A549 (cell line): ENCODE data around the gene TMEM97. TPM values are rescaled to one million over a fixed set of nuclear protein-coding genes. Genes with fewer than 3 reads are reported as not detected.

Experiments
- ATAC-seq, 2 experiments: fragments of 200-7000 bp in 1 of 2; fragments of >200 bp in 1 of 2; cut with Nextera tagmentation in 1 of 2; cut with Tn5 transposase in 1 of 2; 3 replicates each; pipeline versions ENCODE4 v1.8.0 to v1.9.1; 2018 to 2020; ENCODE audit warnings: mild to moderate bottlenecking in 1 of 2, moderate library complexity in 1 of 2
- CTCF ChIA-PET: fragments of 300-600 bp; sonication (Branson Sonifier 250); formaldehyde crosslinking; extraction: SDS; loops from one replicate; lab custom pipeline; 2021; ENCODE audit warnings: antibody characterized with exemption, inconsistent platforms; lab: Yijun Ruan, JAX
- POLR2A ChIA-PET: fragments of 350-600 bp; formaldehyde crosslinking; extraction: SDS; loops from one replicate; lab custom pipeline; 2021; ENCODE audit warnings: antibody characterized with exemption, inconsistent platforms; lab: Yijun Ruan, JAX
- DNase-seq, 2 experiments: peaks; one replicate each; pipeline versions ENCODE4 v3.0.0 to v3.0.0-alpha.2; 2011 to 2016; ENCODE audit warnings: low read depth in 1 of 2, low spot score in 1 of 2
- FAIRE-seq: peaks from 2 replicates; lab custom pipeline; 2011; peaks lifted over from hg19 to GRCh38; lab: Jason Lieb, UNC
- H3K27ac ChIP-seq, 2 experiments: fragments of >200 bp; sonication (Bioruptor Twin); formaldehyde crosslinking; 3 replicates each; pipeline ENCODE4 v1.5.1; 2016 to 2017
- H3K4me1 ChIP-seq: fragments of >200 bp; sonication (Bioruptor Twin); formaldehyde crosslinking; 3 replicates; pipeline ENCODE4 v1.6.1; 2016
- H3K4me2 ChIP-seq: fragments of >200 bp; sonication (Bioruptor Twin); formaldehyde crosslinking; 3 replicates; pipeline ENCODE4 v1.6.1; 2016
- H3K4me3 ChIP-seq: fragments of >200 bp; sonication (Bioruptor Twin); formaldehyde crosslinking; 3 replicates; pipeline ENCODE4 v1.5.1; 2016
- H3K9me3 ChIP-seq: fragments of >200 bp; sonication (Bioruptor Twin); formaldehyde crosslinking; 3 replicates; pipeline ENCODE4 v1.6.1; 2016
- BCL3 ChIP-seq: fragments of >200 bp; sonication (Bioruptor Twin); formaldehyde crosslinking; IDR thresholded peaks from 3 replicates; pipeline ENCODE4 v1.6.1; 2016
- CEBPB ChIP-seq, 2 experiments: fragments of >200 bp in 1 of 2; sonication (Bioruptor Twin) in 1 of 2; formaldehyde crosslinking in 1 of 2; IDR thresholded peaks; 2 replicates each; pipeline ENCODE4 v1.6.1; 2012 to 2016
- CHD4 ChIP-seq: fragments of 200-600 bp; sonication (generic); IDR thresholded peaks from 2 replicates; pipeline ENCODE4 v1.6.1; 2016; ENCODE audit warnings: antibody characterized with exemption, mild to moderate bottlenecking, borderline replicate concordance
- E2F6 ChIP-seq: IDR thresholded peaks from 2 replicates; pipeline ENCODE4 v1.6.1; 2012; ENCODE audit warnings: low read depth, borderline replicate concordance
- FOSB ChIP-seq: fragments of 250-450 bp; sonication (Bioruptor Pico); IDR thresholded peaks from 2 replicates; pipeline ENCODE4 v1.5.0; 2020; ENCODE audit warnings: mild to moderate bottlenecking, moderate library complexity
- GATA3 ChIP-seq: IDR thresholded peaks from 2 replicates; pipeline ENCODE4 v1.6.1; 2012; ENCODE audit warnings: borderline replicate concordance
- HDAC2 ChIP-seq: fragments of 200-600 bp; sonication (generic); IDR thresholded peaks from 2 replicates; pipeline ENCODE4 v1.6.1; 2016
- HOXA7 ChIP-seq: fragments of 250-450 bp; sonication (Bioruptor Pico); IDR thresholded peaks from 2 replicates; pipeline ENCODE4 v1.5.0; 2020; ENCODE audit warnings: mild to moderate bottlenecking, moderate library complexity
- KDM1A ChIP-seq: fragments of 200-600 bp; sonication (generic); IDR thresholded peaks from 2 replicates; pipeline ENCODE4 v1.6.1; 2016; ENCODE audit warnings: low read depth, mild to moderate bottlenecking
- NPAS2 ChIP-seq: fragments of 250-450 bp; sonication (Bioruptor Pico); IDR thresholded peaks from 2 replicates; pipeline ENCODE4 v1.8.0; 2022; ENCODE audit warnings: mild to moderate bottlenecking, moderate library complexity, borderline replicate concordance
- RARB ChIP-seq: fragments of 250-450 bp; sonication (Bioruptor Pico); IDR thresholded peaks from 2 replicates; pipeline ENCODE4 v1.8.0; 2021; ENCODE audit warnings: mild to moderate bottlenecking, moderate library complexity
- RFX5 ChIP-seq: fragments of 450-650 bp; IDR thresholded peaks from 2 replicates; pipeline ENCODE4 v1.7.1; 2014; ENCODE audit warnings: antibody characterized with exemption, mild to moderate bottlenecking, moderate library complexity
- SMC3 ChIP-seq: fragments of >200 bp; sonication (Bioruptor Twin); formaldehyde crosslinking; IDR thresholded peaks from 3 replicates; pipeline ENCODE4 v1.6.1; 2018; ENCODE audit warnings: inconsistent platforms
- ZNF302 ChIP-seq: fragments of 250-450 bp; sonication (Bioruptor Pico); IDR thresholded peaks from 2 replicates; pipeline ENCODE4 v1.9.0; 2021; ENCODE audit warnings: inconsistent platforms, mild to moderate bottlenecking, moderate library complexity
- WGBS: methylation state at CpG from one replicate; pipeline ENCODE4 v1.1.6; 2017; ENCODE audit errors: missing lambda C conversion rate; 5-methylcytosine and 5-hydroxymethylcytosine counted together
- polyA plus RNA-seq, 4 experiments: library from polyadenylated mRNA; depleted of rRNA in 3 of 4; stranded (reverse); fragments of >200 nt; fragmentation: RNase III in 1 of 4; extraction: RNeasy Plus Mini Kit Qiagen cat#74134 plus additional on column Dnase treatment in 1 of 4; gene quantifications; 2 replicates in 3 of 4; 3 replicates in 1 of 4; pipeline ENCODE4 v1.2.3, GENCODE V29; 2011 to 2017

The TMEM97 gene
- polyA plus RNA-seq, 2 of the 4 experiments (the other 2 are of a cell fraction): 75.6 to 90.9 TPM

- Histone ChIP-seq H3K27ac (peak overlapping the region; percentile 76 to 88), H3K4me3 (peak overlapping the region; percentile 73), H3K4me1 (peaks cover 50% of the 10 kb centered on the region), H3K4me2 (peak overlapping the region; percentile 89), H3K9me3 (no peaks in the 10 kb centered on the region)
- DNase-seq: no peak
- ChIA-PET CTCF (interaction anchor here (0.7 to 5.0 kb wide), 9 partner anchors 9 to 88 kb away, joined by 3 to 39 read pairs (median 8); partner anchors contain the start of genes IFT20 and TNFAIP1), POLR2A (interaction anchor here (0.7 to 2.2 kb wide), 4 partner anchors 16 to 148 kb away, joined by 3 to 14 read pairs (median 4); partner anchors contain the start of genes IFT20, POLDIP2 and TNFAIP1)
- no peak for FAIRE-seq
- 3% methylated on average over 7 of the region's 7 CpGs for WGBS
- peak in 1 of 2 experiments; percentile 32; a peak in 4 of 6 replicates for ATAC-seq
- TF ChIP-seq KDM1A: no peak
- 0 out of 3 replicates have a peak, but pooled peaks have one; percentile 5 for TF ChIP-seq BCL3
- TF ChIP-seq NPAS2: no peak
Observed at GRCh38 chr17:28319598-28319935, 567 bp downstream of the TMEM97 start.

- no peak for ATAC-seq
- no peak for FAIRE-seq
- Histone ChIP-seq H3K4me3 (peak overlapping the region; percentile 73), H3K4me2 (peak overlapping the region; percentile 89), H3K9me3 (no peaks in the 10 kb centered on the region), H3K27ac (peak overlapping the region; percentile 76 to 88; a peak in 5 of 6 replicates), H3K4me1 (peaks cover 59% of the 10 kb centered on the region)
- ChIA-PET CTCF (interaction anchor here (0.9 to 5.0 kb wide), 13 partner anchors 8 to 88 kb away, joined by 3 to 39 read pairs (median 8); partner anchors contain the start of genes IFT20 and TNFAIP1), POLR2A (interaction anchor here (0.8 to 2.2 kb wide), 2 partner anchors 15 to 69 kb away, joined by 4 to 14 read pairs; partner anchors contain the start of genes IFT20 and TNFAIP1)
- DNase-seq: no peak
- 65% methylated on average over 8 of the region's 8 CpGs for WGBS
- TF ChIP-seq GATA3 (no peak), KDM1A (no peak), HDAC2 (no peak), ZNF302 (CRISPR knock-in tag) (no peak), BCL3 (no peak), SMC3 (no peak), CHD4 (no peak), HOXA7 (no peak), RFX5 (no peak), RARB (no peak), FOSB (CRISPR knock-in tag) (no peak)
Observed at GRCh38 chr17:28320215-28321061, 1.4 kb downstream of the TMEM97 start.

GRCh38 chr17:28324267-28324745, 5.3 kb downstream of the TMEM97 start:
- TF ChIP-seq CEBPB (IDR thresholded peaks at IDR 0.05): peak; percentile 91
- TF ChIP-seq E2F6: no peak
- Histone ChIP-seq H3K27ac (peak overlapping the region; percentile 62 to 85), H3K9me3 (no peaks in the 10 kb centered on the region), H3K4me2 (peak overlapping the region; percentile 64), H3K4me1 (peaks cover 56% of the 10 kb centered on the region), H3K4me3 (no peak overlapping the region)
- CTCF ChIA-PET: interaction anchor here (1.5 to 3.7 kb wide), 5 partner anchors 10 to 92 kb away, joined by 3 to 27 read pairs (median 12); no protein-coding TSS in a partner anchor
- DNase-seq: peak in 1 of 2 experiments; percentile 32
- no peak for FAIRE-seq
- POLR2A ChIA-PET: interaction anchor here (1.4 kb wide), 1 partner anchor 11 kb away, joined by 5 read pairs; the partner anchor contains the start of genes IFT20 and TNFAIP1
- 16% methylated on average over 5 of the region's 5 CpGs for WGBS
- ATAC-seq: peak in 1 of 2 experiments; percentile 31; a peak in 2 of 6 replicates
